Lower lobe of right lung (tissue), 2 donors: ENCODE data around the gene LACTBL1. TPM values are rescaled to one million over a fixed set of nuclear protein-coding genes. Genes with fewer than 3 reads are reported as not detected.
"Not testable (repeated sequence)": the region's sequence is repeated elsewhere in the genome, so short reads cannot be mapped to it uniquely, and the experiment has no call there.

Source experiments
- ATAC-seq, 2 donors: fragments of 200-7000 bp; cut with Tn5 transposase; one replicate each; pipeline ENCODE4 v1.9.1; 2020 to 2022; ENCODE audit warnings: mild to moderate bottlenecking in 2 of 2, moderate library complexity in 2 of 2
- DNase-seq: peaks from one replicate; pipeline ENCODE4 v3.0.0-alpha.2; 2020
- H3K27ac ChIP-seq: fragments of 200-600 bp; one replicate; pipeline ENCODE4 v1.8.0; 2022
- H3K27me3 ChIP-seq: fragments of 200-600 bp; one replicate; pipeline ENCODE4 v1.8.0; 2022; ENCODE audit warnings: low read depth
- H3K36me3 ChIP-seq: fragments of 200-600 bp; one replicate; pipeline ENCODE4 v1.8.0; 2022; ENCODE audit warnings: mild to moderate bottlenecking
- H3K4me1 ChIP-seq: fragments of 200-600 bp; one replicate; pipeline ENCODE4 v1.8.0; 2022
- H3K4me3 ChIP-seq: fragments of 200-600 bp; one replicate; pipeline ENCODE4 v1.8.0; 2022; ENCODE audit warnings: mild to moderate bottlenecking
- H3K9me3 ChIP-seq: fragments of 200-600 bp; one replicate; pipeline ENCODE4 v1.8.0; 2022
- CTCF ChIP-seq: fragments of 200-600 bp; IDR thresholded peaks from one replicate; pipeline ENCODE4 v1.8.0; 2022; ENCODE audit warnings: antibody characterized with exemption, mild to moderate bottlenecking
- intact Hi-C: fragments of 100-400 bp; cut with DNase I; formaldehyde crosslinking; loops from one replicate; pipeline ENCODE4 v1.11.0; 2022
- total RNA-seq: library from RNA; stranded (reverse); fragmentation: NEBNext Ultra II Directional; extraction: Animal tissue kit (Norgen Biotek cat#: 25700); gene quantifications from one replicate; pipeline ENCODE4 v1.2.1, GENCODE V29; 2021
- donor health status: DM: no; HTN: yes; CAD: no; lungs with severe emphysema.

Gene LACTBL1
- total RNA-seq, 1 donor from 2014 or later = not detected

- intact Hi-C loops = no loop called here
- no peak for DNase-seq
- H3K36me3 ChIP-seq = no peaks in the 10 kb centered on the region
- no peak for TF ChIP-seq CTCF
- no peak overlapping the region for H3K4me3 ChIP-seq
- no peaks in the 10 kb centered on the region for H3K9me3 ChIP-seq
- no peak for ATAC-seq
- H3K27ac ChIP-seq = no peak overlapping the region
- H3K4me1 ChIP-seq = no peaks in the 10 kb centered on the region
- H3K27me3 ChIP-seq = peaks cover 55% of the 10 kb centered on the region
Observed at GRCh38 chr1:22953740-22954141, 18.9 kb downstream of the LACTBL1 start.

GRCh38 chr1:22953057-22953739 is 19.5 kb downstream of the LACTBL1 start:
- no peak for TF ChIP-seq CTCF
- Histone ChIP-seq H3K4me3 (no peak overlapping the region), H3K27me3 (peaks cover 52% of the 10 kb centered on the region), H3K4me1 (no peaks in the 10 kb centered on the region), H3K9me3 (no peaks in the 10 kb centered on the region), H3K27ac (no peak overlapping the region), H3K36me3 (no peaks in the 10 kb centered on the region)
- intact Hi-C loops = no loop called here
- DNase-seq = no peak
- ATAC-seq = peak in 1 of 2 donors; percentile 27

- H3K4me1 ChIP-seq = no peaks in the 10 kb centered on the region
- no peak overlapping the region for H3K27ac ChIP-seq
- no peaks in the 10 kb centered on the region for H3K36me3 ChIP-seq
- no peaks in the 10 kb centered on the region for H3K9me3 ChIP-seq
- H3K27me3 ChIP-seq = peaks cover 50% of the 10 kb centered on the region
- ATAC-seq (no peak), DNase-seq (no peak)
- no peak overlapping the region for H3K4me3 ChIP-seq
- no peak for TF ChIP-seq CTCF
- intact Hi-C loops = no loop called here
Observed at GRCh38 chr1:22952694-22953056, 20.0 kb downstream of the LACTBL1 start.

- Histone ChIP-seq H3K4me1 (no peaks in the 10 kb centered on the region), H3K9me3 (no peaks in the 10 kb centered on the region), H3K4me3 (no peak overlapping the region), H3K27ac (no peak overlapping the region), H3K36me3 (no peaks in the 10 kb centered on the region), H3K27me3 (peaks cover 50% of the 10 kb centered on the region)
- intact Hi-C loops = no loop called here
- ATAC-seq = no peak
- DNase-seq = no peak
- TF ChIP-seq CTCF = no peak
Observed at GRCh38 chr1:22951796-22952195, 20.9 kb downstream of the LACTBL1 start.

GRCh38 chr1:22949822-22950331 is 22.8 kb downstream of the LACTBL1 start:
- Histone ChIP-seq H3K27ac (no peak overlapping the region), H3K4me3 (no peak overlapping the region), H3K36me3 (no peaks in the 10 kb centered on the region), H3K4me1 (no peaks in the 10 kb centered on the region), H3K27me3 (peaks cover 42% of the 10 kb centered on the region), H3K9me3 (no peaks in the 10 kb centered on the region)
- TF ChIP-seq CTCF = no peak
- no peak for DNase-seq
- intact Hi-C loops = no loop called here
- ATAC-seq = no peak

GRCh38 chr1:22945171-22945570 is 27.5 kb downstream of the LACTBL1 start:
- H3K27me3 ChIP-seq, ATAC-seq, H3K4me1 ChIP-seq, DNase-seq, intact Hi-C loops, H3K9me3 ChIP-seq, H3K36me3 ChIP-seq, H3K4me3 ChIP-seq, H3K27ac ChIP-seq: not testable (repeated sequence)
